IPS-NIHi11 (cell line): ENCODE measurements around the gene TENM4.
"Not testable (repeated sequence)": the region's sequence is repeated elsewhere in the genome, so short reads cannot be mapped to it uniquely, and the experiment has no call there.

Source experiments
- DNase-seq: peaks from one replicate; pipeline ENCODE4 v3.0.0; 2012; ENCODE audit warnings: mixed read lengths, low spot score

TENM4 gene

GRCh38 chr11:78637527-78637926 is 803.3 kb downstream of the TENM4 start:
- DNase-seq: not testable (repeated sequence)

- DNase-seq: no peak
Measured at GRCh38 chr11:78635814-78636506, 804.9 kb downstream of the TENM4 start.

- DNase-seq: no peak
Measured at GRCh38 chr11:78633516-78634310, 807.1 kb downstream of the TENM4 start.

GRCh38 chr11:78630561-78631303 is 810.1 kb downstream of the TENM4 start:
- DNase-seq: no peak

- no peak for DNase-seq
Measured at GRCh38 chr11:78630155-78630554, 810.7 kb downstream of the TENM4 start.

GRCh38 chr11:78622666-78623065 is 818.2 kb downstream of the TENM4 start:
- no peak for DNase-seq

- no peak for DNase-seq
Measured at GRCh38 chr11:78620159-78620558, 820.7 kb downstream of the TENM4 start.

- DNase-seq: no peak
Measured at GRCh38 chr11:78615724-78616123, 825.1 kb downstream of the TENM4 start.

- DNase-seq: no peak
Measured at GRCh38 chr11:78613378-78613813, 827.4 kb downstream of the TENM4 start.

GRCh38 chr11:78612721-78613377 is 828.0 kb downstream of the TENM4 start:
- no peak for DNase-seq

- not testable (repeated sequence) for DNase-seq
Measured at GRCh38 chr11:78609321-78609720, 831.5 kb downstream of the TENM4 start.

- no peak for DNase-seq
Measured at GRCh38 chr11:78607696-78608095, 833.1 kb downstream of the TENM4 start.

- no peak for DNase-seq
Measured at GRCh38 chr11:78606667-78607066, 834.2 kb downstream of the TENM4 start.

GRCh38 chr11:78605296-78605695 is 835.5 kb downstream of the TENM4 start:
- DNase-seq: no peak

GRCh38 chr11:78603792-78604191 is 837.0 kb downstream of the TENM4 start:
- no peak for DNase-seq
